Chondrocyte (in vitro differentiated cells): ENCODE data around the gene CD1B. TPM values are rescaled to one million over a fixed set of nuclear protein-coding genes. Genes with fewer than 3 reads are reported as not detected.

Source experiments
- DNase-seq: peaks from one replicate; pipeline ENCODE4 v3.0.0; 2021; ENCODE audit warnings: mixed read lengths, low spot score
- H3K27ac Mint-ChIP-seq: one replicate; pipeline ENCODE4 v1.8.0; 2021; ENCODE audit warnings: mild to moderate bottlenecking, moderate library complexity, mixed read lengths; ENCODE audit not compliant: unreplicated experiment
- H3K27me3 Mint-ChIP-seq: 2 replicates; pipeline ENCODE4 v1.8.0; 2021; ENCODE audit warnings: low read depth, mixed read lengths
- H3K36me3 Mint-ChIP-seq: 2 replicates; pipeline ENCODE4 v1.8.0; 2021; ENCODE audit warnings: low read depth, mixed read lengths
- H3K4me1 Mint-ChIP-seq: 2 replicates; pipeline ENCODE4 v1.8.0; 2021; ENCODE audit warnings: low read depth, mild to moderate bottlenecking, mixed read lengths
- H3K4me3 Mint-ChIP-seq: one replicate; pipeline ENCODE4 v1.8.0; 2021; ENCODE audit warnings: mild to moderate bottlenecking, moderate library complexity, mixed read lengths; ENCODE audit not compliant: unreplicated experiment
- H3K9me3 Mint-ChIP-seq: 2 replicates; pipeline ENCODE4 v1.8.0; 2021; ENCODE audit warnings: low read depth, mixed read lengths
- total RNA-seq: library from RNA; stranded (reverse); gene quantifications from 3 replicates; pipeline ENCODE4 v1.2.1, GENCODE V29; 2021
- TF ChIP-seq, protein P1 (sequence below): fragments of 200-600 bp; sonication (generic); IDR thresholded peaks from 2 replicates; pipeline ENCODE4 v1.5.0; 2021; ENCODE audit warnings: antibody characterized with exemption, mild to moderate bottlenecking, moderate library complexity

The CD1B gene
- total RNA-seq, 1 donor from 2014 or later: not detected

- H3K9me3 Mint-ChIP-seq: no peaks in the 10 kb centered on the region
- no peak for DNase-seq
- H3K27me3 Mint-ChIP-seq: no peaks in the 10 kb centered on the region
- no peaks in the 10 kb centered on the region for H3K36me3 Mint-ChIP-seq
- H3K27ac Mint-ChIP-seq: no peak overlapping the region
- no peaks in the 10 kb centered on the region for H3K4me1 Mint-ChIP-seq
- no peak overlapping the region for H3K4me3 Mint-ChIP-seq
- TF ChIP-seq, protein P1, sequence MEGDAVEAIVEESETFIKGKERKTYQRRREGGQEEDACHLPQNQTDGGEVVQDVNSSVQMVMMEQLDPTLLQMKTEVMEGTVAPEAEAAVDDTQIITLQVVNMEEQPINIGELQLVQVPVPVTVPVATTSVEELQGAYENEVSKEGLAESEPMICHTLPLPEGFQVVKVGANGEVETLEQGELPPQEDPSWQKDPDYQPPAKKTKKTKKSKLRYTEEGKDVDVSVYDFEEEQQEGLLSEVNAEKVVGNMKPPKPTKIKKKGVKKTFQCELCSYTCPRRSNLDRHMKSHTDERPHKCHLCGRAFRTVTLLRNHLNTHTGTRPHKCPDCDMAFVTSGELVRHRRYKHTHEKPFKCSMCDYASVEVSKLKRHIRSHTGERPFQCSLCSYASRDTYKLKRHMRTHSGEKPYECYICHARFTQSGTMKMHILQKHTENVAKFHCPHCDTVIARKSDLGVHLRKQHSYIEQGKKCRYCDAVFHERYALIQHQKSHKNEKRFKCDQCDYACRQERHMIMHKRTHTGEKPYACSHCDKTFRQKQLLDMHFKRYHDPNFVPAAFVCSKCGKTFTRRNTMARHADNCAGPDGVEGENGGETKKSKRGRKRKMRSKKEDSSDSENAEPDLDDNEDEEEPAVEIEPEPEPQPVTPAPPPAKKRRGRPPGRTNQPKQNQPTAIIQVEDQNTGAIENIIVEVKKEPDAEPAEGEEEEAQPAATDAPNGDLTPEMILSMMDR: no peak
Observed at GRCh38 chr1:158328426-158328825, 2.9 kb downstream of the CD1B start.

- H3K36me3 Mint-ChIP-seq: no peaks in the 10 kb centered on the region
- H3K27me3 Mint-ChIP-seq: no peaks in the 10 kb centered on the region
- no peak overlapping the region for H3K4me3 Mint-ChIP-seq
- H3K9me3 Mint-ChIP-seq: peaks cover 6% of the 10 kb centered on the region
- TF ChIP-seq, protein P1: no peak
- no peaks in the 10 kb centered on the region for H3K4me1 Mint-ChIP-seq
- no peak for DNase-seq
- no peak overlapping the region for H3K27ac Mint-ChIP-seq
Observed at GRCh38 chr1:158327481-158327880, 3.9 kb downstream of the CD1B start.

GRCh38 chr1:158324395-158324794 is 6.9 kb downstream of the CD1B start:
- no peak for DNase-seq
- no peaks in the 10 kb centered on the region for H3K27me3 Mint-ChIP-seq
- H3K4me3 Mint-ChIP-seq: no peak overlapping the region
- no peak overlapping the region for H3K27ac Mint-ChIP-seq
- no peaks in the 10 kb centered on the region for H3K4me1 Mint-ChIP-seq
- TF ChIP-seq, protein P1: no peak
- peaks cover 9% of the 10 kb centered on the region for H3K9me3 Mint-ChIP-seq
- no peaks in the 10 kb centered on the region for H3K36me3 Mint-ChIP-seq

DNA sequence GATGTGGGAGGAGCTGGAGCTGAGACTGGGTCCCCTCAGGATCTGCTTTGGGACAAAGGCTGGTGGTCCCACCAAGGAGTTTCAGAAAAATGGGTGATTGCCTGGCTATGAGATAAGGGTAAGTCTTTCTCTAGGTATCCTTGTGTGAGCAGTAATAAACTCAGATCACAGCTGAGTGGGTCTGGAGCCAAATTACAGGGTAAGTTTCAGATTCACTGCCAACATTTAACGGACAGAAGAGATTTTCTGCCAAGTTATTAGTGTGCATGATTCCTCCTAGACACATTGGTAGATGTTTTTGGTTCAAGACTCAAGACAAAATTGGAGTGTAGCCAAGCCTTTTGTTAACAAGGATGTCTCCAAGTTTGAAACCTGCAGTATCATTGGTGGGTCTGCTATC is 7.5 kb downstream of the CD1B start:
- H3K27ac Mint-ChIP-seq: no peak overlapping the region
- no peak for DNase-seq
- no peaks in the 10 kb centered on the region for H3K4me1 Mint-ChIP-seq
- peaks cover 9% of the 10 kb centered on the region for H3K9me3 Mint-ChIP-seq
- H3K27me3 Mint-ChIP-seq: no peaks in the 10 kb centered on the region
- H3K36me3 Mint-ChIP-seq: no peaks in the 10 kb centered on the region
- no peak overlapping the region for H3K4me3 Mint-ChIP-seq
- TF ChIP-seq, protein P1: no peak

DNA sequence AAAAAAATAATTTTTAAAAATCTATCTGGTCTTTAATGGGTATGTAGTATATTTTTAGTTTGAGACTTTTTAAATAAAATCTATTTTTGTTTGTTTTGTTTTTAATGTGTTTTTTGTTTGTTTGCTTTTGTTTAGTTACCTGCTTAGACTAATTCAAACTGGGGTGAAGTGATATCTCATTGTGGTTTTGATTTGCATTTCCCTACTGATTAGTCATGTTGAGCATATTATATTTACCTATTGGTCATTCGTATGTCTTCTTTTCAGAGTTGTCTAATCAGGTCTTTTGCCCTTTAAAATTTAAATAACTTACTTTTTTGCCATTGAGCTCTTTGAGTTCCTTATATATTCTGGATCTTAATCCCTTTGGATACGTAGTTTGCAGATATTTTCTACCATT is 20.3 kb downstream of the CD1B start:
- H3K27ac Mint-ChIP-seq: no peak overlapping the region
- H3K27me3 Mint-ChIP-seq: no peaks in the 10 kb centered on the region

More for the DNA sequence above, 20.3 kb downstream of the CD1B start:
- Mint-ChIP-seq H3K36me3 (peaks cover 1% of the 10 kb centered on the region), H3K4me3 (no peak overlapping the region), H3K4me1 (no peaks in the 10 kb centered on the region), H3K9me3 (peaks cover 24% of the 10 kb centered on the region)
- no peak for DNase-seq
- TF ChIP-seq, protein P1: no peak
